Right lobe of liver (tissue), 4 donors: Measurements from ENCODE around the gene MRRF.

Experiments used
- CTCF ChIP-seq, 4 donors: fragments of 200-600 bp in 3 of 4; fragments of 450-650 bp in 1 of 4; IDR thresholded peaks; one replicate each; pipeline versions ENCODE4 v1.5.1 to v1.8.0; 2016 to 2022; ENCODE audit warnings: antibody characterized with exemption in 4 of 4, mild to moderate bottlenecking in 2 of 4
- POLR2A ChIP-seq: fragments of 450-650 bp; IDR thresholded peaks from one replicate; pipeline ENCODE4 v1.6.1; 2017; ENCODE audit warnings: antibody characterized with exemption, mild to moderate bottlenecking
- donor health status: DM: no; HTN: no; CAD: no.
- donor health status: DM: no; HTN: no; CAD: no.
- donor health status: DM: no; HTN: yes; CAD: no.

DNA sequence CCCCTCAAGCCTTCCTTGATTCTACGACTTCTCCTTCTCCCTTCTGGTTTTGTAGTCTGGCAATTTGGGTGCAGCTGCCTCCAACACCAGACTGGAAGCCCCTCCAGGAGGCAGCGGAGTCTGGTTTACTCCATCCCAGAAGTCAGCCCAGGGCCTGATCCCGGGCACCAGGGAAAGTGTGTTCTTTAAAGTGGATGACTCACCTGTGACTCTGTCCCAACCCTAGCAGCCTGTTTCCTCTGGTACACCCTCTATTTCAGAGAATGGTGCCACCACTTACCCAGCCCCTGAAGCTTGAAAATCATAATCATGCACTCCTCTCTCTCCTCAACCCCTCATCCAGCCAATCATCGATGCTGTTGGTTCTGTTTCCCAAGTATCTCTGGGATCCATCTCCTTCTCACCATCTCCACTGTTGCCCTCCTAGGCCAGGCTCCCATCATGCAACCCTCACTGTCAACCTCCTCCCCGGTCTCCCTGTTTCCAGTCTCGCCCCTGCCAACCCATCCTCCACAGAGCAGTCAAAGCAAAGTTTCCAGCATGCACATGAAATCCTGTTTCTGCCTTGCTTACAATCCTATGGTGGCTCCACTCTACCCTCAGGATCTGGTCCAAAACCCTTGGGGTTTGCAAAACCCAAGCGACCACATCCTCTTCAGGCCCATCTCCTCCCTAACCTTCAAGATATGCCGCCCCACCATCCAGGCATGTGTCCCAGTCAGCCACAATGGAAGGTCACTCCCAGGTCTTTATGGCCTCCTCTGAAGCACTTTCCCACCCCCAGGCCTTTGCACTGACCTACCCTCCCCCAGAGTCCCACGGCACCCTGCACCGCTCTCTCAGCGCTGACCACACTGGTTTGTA, 46.4 kb upstream of the MRRF start:
- TF ChIP-seq CTCF (IDR thresholded peaks at IDR 0.05) = no peak
- TF ChIP-seq POLR2A = no peak
